Activated T-helper 1 cell treated with anti-CD3 and anti-CD28 coated beads, Interleukin-12 subunit alpha, Interleukin-12 subunit beta, Interleukin-2, Interleukin-4 antibody, amounts not matched to agents 30 ng/mL and 10 ng/mL and 1 ng/mL, durations not matched to agents 14 hours and 24 hours and 36 hours (primary cell): ENCODE measurements around the gene MAP4. TPM values are rescaled to one million over a fixed set of nuclear protein-coding genes. Genes with fewer than 3 reads are reported as not detected.

ENCODE experiments used
- DNase-seq: peaks from one replicate; pipeline ENCODE4 v3.0.0; 2021; ENCODE audit warnings: low spot score
- H3K27ac Mint-ChIP-seq: one replicate; pipeline ENCODE4 v1.8.0; 2021; ENCODE audit warnings: mild to moderate bottlenecking, mixed read lengths
- H3K27me3 Mint-ChIP-seq: one replicate; pipeline ENCODE4 v1.8.0; 2022; ENCODE audit warnings: mild to moderate bottlenecking, moderate library complexity, mixed read lengths; ENCODE audit not compliant: insufficient read depth
- H3K36me3 Mint-ChIP-seq: one replicate; pipeline ENCODE4 v1.8.0; 2021; ENCODE audit warnings: low read depth, mixed read lengths
- H3K4me1 Mint-ChIP-seq: one replicate; pipeline ENCODE4 v1.8.0; 2021; ENCODE audit warnings: low read depth, mixed read lengths
- H3K4me3 Mint-ChIP-seq: one replicate; pipeline ENCODE4 v1.8.0; 2021; ENCODE audit warnings: mild to moderate bottlenecking, moderate library complexity, mixed read lengths
- H3K9me3 Mint-ChIP-seq: one replicate; pipeline ENCODE4 v1.8.0; 2021; ENCODE audit warnings: mixed read lengths
- intact Hi-C: fragments of 100-400 bp; cut with micrococcal nuclease; formaldehyde crosslinking; loops from one replicate; pipeline ENCODE4 v1.15.1; 2024
- total RNA-seq: library from RNA; stranded (reverse); gene quantifications from 2 replicates; pipeline ENCODE4 v1.2.3, GENCODE V29; 2022

MAP4 gene
- total RNA-seq, 1 donor from 2014 or later: 120 TPM

- Mint-ChIP-seq H3K4me3 (no peak overlapping the region), H3K27me3 (no peaks in the 10 kb centered on the region), H3K4me1 (peaks cover 10% of the 10 kb centered on the region), H3K9me3 (no peaks in the 10 kb centered on the region), H3K27ac (no peak overlapping the region), H3K36me3 (peaks cover 23% of the 10 kb centered on the region)
- DNase-seq: no peak
- intact Hi-C loops: no loop called here
Measured at GRCh38 chr3:47874913-47875312, 141.3 kb downstream of the MAP4 start.

GRCh38 chr3:47874438-47874837 lies 141.8 kb downstream of the MAP4 start:
- H3K4me3 Mint-ChIP-seq: no peak overlapping the region
- peaks cover 10% of the 10 kb centered on the region for H3K4me1 Mint-ChIP-seq
- no peak for DNase-seq
- peaks cover 28% of the 10 kb centered on the region for H3K36me3 Mint-ChIP-seq
- no peaks in the 10 kb centered on the region for H3K27me3 Mint-ChIP-seq
- intact Hi-C loops: no loop called here
- no peak overlapping the region for H3K27ac Mint-ChIP-seq
- no peaks in the 10 kb centered on the region for H3K9me3 Mint-ChIP-seq

- H3K4me1 Mint-ChIP-seq: peaks cover 9% of the 10 kb centered on the region
- no peaks in the 10 kb centered on the region for H3K27me3 Mint-ChIP-seq
- no peak for DNase-seq
- H3K27ac Mint-ChIP-seq: no peak overlapping the region
- H3K9me3 Mint-ChIP-seq: no peaks in the 10 kb centered on the region
- intact Hi-C loops: no loop called here
- no peak overlapping the region for H3K4me3 Mint-ChIP-seq
- peaks cover 34% of the 10 kb centered on the region for H3K36me3 Mint-ChIP-seq
Measured at GRCh38 chr3:47872916-47873315, 143.3 kb downstream of the MAP4 start.

GRCh38 chr3:47871389-47871788 lies 144.8 kb downstream of the MAP4 start:
- DNase-seq: no peak
- no peaks in the 10 kb centered on the region for H3K4me1 Mint-ChIP-seq
- H3K4me3 Mint-ChIP-seq: no peak overlapping the region
- H3K9me3 Mint-ChIP-seq: no peaks in the 10 kb centered on the region
- H3K36me3 Mint-ChIP-seq: peaks cover 35% of the 10 kb centered on the region
- intact Hi-C loops: no loop called here
- H3K27ac Mint-ChIP-seq: no peak overlapping the region
- no peaks in the 10 kb centered on the region for H3K27me3 Mint-ChIP-seq

- intact Hi-C loops: no loop called here
Measured at GRCh38 chr3:47870702-47871260, 145.4 kb downstream of the MAP4 start.

GRCh38 chr3:47870156-47870555 lies 146.1 kb downstream of the MAP4 start:
- intact Hi-C loops: no loop called here
- no peak for DNase-seq
- H3K27me3 Mint-ChIP-seq: no peaks in the 10 kb centered on the region
- no peak overlapping the region for H3K27ac Mint-ChIP-seq
- peaks cover 2% of the 10 kb centered on the region for H3K4me1 Mint-ChIP-seq
- H3K9me3 Mint-ChIP-seq: no peaks in the 10 kb centered on the region
- no peak overlapping the region for H3K4me3 Mint-ChIP-seq
- H3K36me3 Mint-ChIP-seq: peaks cover 43% of the 10 kb centered on the region

More at GRCh38 chr3:47870702-47871260, 145.4 kb downstream of the MAP4 start:
- Mint-ChIP-seq H3K36me3 (peaks cover 38% of the 10 kb centered on the region), H3K4me3 (no peak overlapping the region), H3K4me1 (no peaks in the 10 kb centered on the region), H3K27ac (no peak overlapping the region), H3K9me3 (no peaks in the 10 kb centered on the region), H3K27me3 (no peaks in the 10 kb centered on the region)
- DNase-seq: no peak

- H3K4me1 Mint-ChIP-seq: peaks cover 5% of the 10 kb centered on the region
- H3K36me3 Mint-ChIP-seq: peaks cover 39% of the 10 kb centered on the region
- intact Hi-C loops: no loop called here
- no peak overlapping the region for H3K4me3 Mint-ChIP-seq
- H3K27me3 Mint-ChIP-seq: no peaks in the 10 kb centered on the region
- no peak overlapping the region for H3K27ac Mint-ChIP-seq
- DNase-seq: no peak
- no peaks in the 10 kb centered on the region for H3K9me3 Mint-ChIP-seq
Measured at GRCh38 chr3:47868306-47868705, 147.9 kb downstream of the MAP4 start.

GRCh38 chr3:47867451-47868044 lies 148.7 kb downstream of the MAP4 start:
- H3K27ac Mint-ChIP-seq: no peak overlapping the region
- no peak overlapping the region for H3K4me3 Mint-ChIP-seq
- H3K36me3 Mint-ChIP-seq: peaks cover 39% of the 10 kb centered on the region
- H3K27me3 Mint-ChIP-seq: no peaks in the 10 kb centered on the region
- DNase-seq: no peak
- intact Hi-C loops: no loop called here
- no peaks in the 10 kb centered on the region for H3K9me3 Mint-ChIP-seq
- peaks cover 5% of the 10 kb centered on the region for H3K4me1 Mint-ChIP-seq

GRCh38 chr3:47865192-47865591 lies 151.0 kb downstream of the MAP4 start:
- Mint-ChIP-seq H3K9me3 (no peaks in the 10 kb centered on the region), H3K27me3 (no peaks in the 10 kb centered on the region), H3K27ac (no peak overlapping the region)

GRCh38 chr3:47863391-47864128 lies 152.7 kb downstream of the MAP4 start:
- H3K36me3 Mint-ChIP-seq: peaks cover 17% of the 10 kb centered on the region
- H3K4me3 Mint-ChIP-seq: no peak overlapping the region
- DNase-seq: no peak
- peaks cover 5% of the 10 kb centered on the region for H3K4me1 Mint-ChIP-seq
- H3K27me3 Mint-ChIP-seq: no peaks in the 10 kb centered on the region
- intact Hi-C loops: no loop called here
- no peak overlapping the region for H3K27ac Mint-ChIP-seq
- no peaks in the 10 kb centered on the region for H3K9me3 Mint-ChIP-seq

More at GRCh38 chr3:47865192-47865591, 151.0 kb downstream of the MAP4 start:
- H3K36me3 Mint-ChIP-seq: peaks cover 27% of the 10 kb centered on the region
- peaks cover 5% of the 10 kb centered on the region for H3K4me1 Mint-ChIP-seq
- DNase-seq: no peak
- intact Hi-C loops: no loop called here
- H3K4me3 Mint-ChIP-seq: no peak overlapping the region

- DNase-seq: no peak
- Mint-ChIP-seq H3K27me3 (no peaks in the 10 kb centered on the region), H3K9me3 (no peaks in the 10 kb centered on the region), H3K36me3 (peaks cover 10% of the 10 kb centered on the region), H3K4me3 (no peak overlapping the region), H3K27ac (no peak overlapping the region), H3K4me1 (peaks cover 2% of the 10 kb centered on the region)
- intact Hi-C loops: no loop called here
Measured at GRCh38 chr3:47859956-47860605, 156.1 kb downstream of the MAP4 start.

- peaks cover 12% of the 10 kb centered on the region for H3K36me3 Mint-ChIP-seq
- no peaks in the 10 kb centered on the region for H3K9me3 Mint-ChIP-seq
- H3K4me1 Mint-ChIP-seq: no peaks in the 10 kb centered on the region
- no peak for DNase-seq
- no peak overlapping the region for H3K27ac Mint-ChIP-seq
- no peaks in the 10 kb centered on the region for H3K27me3 Mint-ChIP-seq
- H3K4me3 Mint-ChIP-seq: no peak overlapping the region
- intact Hi-C loops: no loop called here
Measured at GRCh38 chr3:47857151-47857550, 159.1 kb downstream of the MAP4 start.

GRCh38 chr3:47856669-47857068 lies 159.5 kb downstream of the MAP4 start:
- peaks cover 12% of the 10 kb centered on the region for H3K36me3 Mint-ChIP-seq
- H3K27me3 Mint-ChIP-seq: no peaks in the 10 kb centered on the region
- no peaks in the 10 kb centered on the region for H3K4me1 Mint-ChIP-seq
- H3K4me3 Mint-ChIP-seq: no peak overlapping the region
- H3K9me3 Mint-ChIP-seq: no peaks in the 10 kb centered on the region
- H3K27ac Mint-ChIP-seq: no peak overlapping the region
- DNase-seq: no peak
- intact Hi-C loops: no loop called here
